Testis (tissue), 3 donors: Measurements from ENCODE around the gene SIX2. TPM values are rescaled to one million over a fixed set of nuclear protein-coding genes. Genes with fewer than 3 reads are reported as not detected.

Source experiments
- DNase-seq: peaks from one replicate; pipeline ENCODE4 v3.0.0-alpha.2; 2019
- H3K27ac ChIP-seq, 2 donors: fragments of 200-600 bp; sonication (generic); one replicate each; pipeline ENCODE4 v1.5.1; 2019
- H3K27me3 ChIP-seq: fragments of 200-600 bp; sonication (generic); one replicate; pipeline ENCODE4 v1.5.1; 2019
- H3K36me3 ChIP-seq: fragments of 200-600 bp; sonication (generic); one replicate; pipeline ENCODE4 v1.5.1; 2017; ENCODE audit warnings: low read depth; ENCODE audit errors: missing control alignments
- H3K4me1 ChIP-seq: fragments of 200-600 bp; sonication (generic); one replicate; pipeline ENCODE4 v1.5.1; 2019
- H3K4me3 ChIP-seq, 2 donors: fragments of 200-600 bp; sonication (generic); one replicate each; pipeline ENCODE4 v1.5.1; 2017 to 2019
- H3K9me3 ChIP-seq: fragments of 200-600 bp; sonication (generic); one replicate; pipeline ENCODE4 v1.5.1; 2017
- POLR2A ChIP-seq: fragments of 450-650 bp; IDR thresholded peaks from one replicate; pipeline ENCODE4 v1.6.1; 2017; ENCODE audit warnings: antibody characterized with exemption, mild to moderate bottlenecking, moderate library complexity
- WGBS, 2 donors: methylation state at CpG; one replicate each; pipeline ENCODE4 v1.1.5; 2018; 5-methylcytosine and 5-hydroxymethylcytosine counted together
- intact Hi-C: fragments of 100-400 bp; cut with DNase I; formaldehyde crosslinking; loops from one replicate; pipeline ENCODE4 v1.15.1; 2023; ENCODE audit warnings: low total_unique reads
- polyA plus RNA-seq: library from polyadenylated mRNA; stranded (reverse); fragments of 350-450 nt; fragmentation: Illumina TruSeq; extraction: RNeasy Lipid Tissue Mini Kit (QIAGEN cat#74804); gene quantifications from one replicate; pipeline ENCODE4 v1.2.3, GENCODE V29; 2014; ENCODE audit warnings: low read depth, low replicate concordance; ENCODE audit not compliant: insufficient read depth
- total RNA-seq, 2 donors: library from RNA; depleted of rRNA; stranded (reverse); fragments of >200 nt; gene quantifications; one replicate each; pipeline ENCODE4 v1.2.3, GENCODE V29; 2016
- TF ChIP-seq, protein P1 (sequence below), 3 experiments: fragments of 450-650 bp in 2 of 3; fragments of 200-600 bp in 1 of 3; sonication (generic) in 1 of 3; IDR thresholded peaks; one replicate each; pipeline ENCODE4 v1.5.1; 2016 to 2019; ENCODE audit warnings: antibody characterized with exemption in 3 of 3, mild to moderate bottlenecking in 2 of 3, moderate library complexity in 1 of 3

SIX2 gene
- total and polyA plus RNA-seq, 3 donors from 2014 or later = 1.1 to 3.2 (median 1.1) TPM

DNA sequence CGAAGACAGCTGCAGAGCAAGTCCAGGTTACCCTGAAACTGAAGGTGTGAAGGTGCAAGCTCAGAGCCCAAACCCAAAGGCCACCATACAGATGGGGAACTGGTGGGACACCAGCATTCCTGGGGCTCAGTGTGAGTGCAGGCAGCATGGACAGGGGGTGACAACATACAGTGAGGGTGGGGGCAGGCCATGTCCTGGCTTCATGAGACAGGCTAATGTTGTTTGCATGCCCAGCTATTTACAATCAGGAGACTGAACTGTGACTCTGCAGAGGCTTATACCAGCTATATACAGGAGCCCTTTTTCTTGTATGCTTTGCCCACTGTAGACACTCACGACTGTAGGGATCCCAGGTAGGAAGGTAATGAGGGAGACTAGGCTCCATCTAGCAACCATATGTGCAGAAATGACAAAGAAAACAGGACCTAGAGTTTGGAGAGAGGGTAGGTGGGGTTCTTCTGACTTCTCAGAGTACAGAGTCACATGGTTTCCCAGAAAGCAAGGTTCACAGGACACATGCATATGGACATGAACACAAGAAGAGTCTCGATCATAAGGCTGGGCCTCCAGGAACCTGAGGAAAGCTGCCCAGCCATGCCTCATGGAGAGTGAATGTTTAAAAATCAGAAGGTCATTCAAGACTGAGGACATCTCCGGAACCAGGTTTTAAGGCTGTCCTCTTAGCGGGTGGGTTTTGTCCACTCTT lies 41.4 kb downstream of the SIX2 start:
- H3K27me3 ChIP-seq = no peaks in the 10 kb centered on the region
- H3K27ac ChIP-seq = no peak overlapping the region
- H3K36me3 ChIP-seq = no peaks in the 10 kb centered on the region
- intact Hi-C loops = no loop called here
- 86 to 88% methylated on average over 5 of the region's 5 CpGs for WGBS, 2 donors
- no peak for DNase-seq
- H3K9me3 ChIP-seq = no peaks in the 10 kb centered on the region
- TF ChIP-seq POLR2A = no peak
- TF ChIP-seq, protein P1, sequence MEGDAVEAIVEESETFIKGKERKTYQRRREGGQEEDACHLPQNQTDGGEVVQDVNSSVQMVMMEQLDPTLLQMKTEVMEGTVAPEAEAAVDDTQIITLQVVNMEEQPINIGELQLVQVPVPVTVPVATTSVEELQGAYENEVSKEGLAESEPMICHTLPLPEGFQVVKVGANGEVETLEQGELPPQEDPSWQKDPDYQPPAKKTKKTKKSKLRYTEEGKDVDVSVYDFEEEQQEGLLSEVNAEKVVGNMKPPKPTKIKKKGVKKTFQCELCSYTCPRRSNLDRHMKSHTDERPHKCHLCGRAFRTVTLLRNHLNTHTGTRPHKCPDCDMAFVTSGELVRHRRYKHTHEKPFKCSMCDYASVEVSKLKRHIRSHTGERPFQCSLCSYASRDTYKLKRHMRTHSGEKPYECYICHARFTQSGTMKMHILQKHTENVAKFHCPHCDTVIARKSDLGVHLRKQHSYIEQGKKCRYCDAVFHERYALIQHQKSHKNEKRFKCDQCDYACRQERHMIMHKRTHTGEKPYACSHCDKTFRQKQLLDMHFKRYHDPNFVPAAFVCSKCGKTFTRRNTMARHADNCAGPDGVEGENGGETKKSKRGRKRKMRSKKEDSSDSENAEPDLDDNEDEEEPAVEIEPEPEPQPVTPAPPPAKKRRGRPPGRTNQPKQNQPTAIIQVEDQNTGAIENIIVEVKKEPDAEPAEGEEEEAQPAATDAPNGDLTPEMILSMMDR (IDR thresholded peaks at IDR 0.05) = no peak
- H3K4me1 ChIP-seq = no peaks in the 10 kb centered on the region
- H3K4me3 ChIP-seq = no peak overlapping the region

DNA sequence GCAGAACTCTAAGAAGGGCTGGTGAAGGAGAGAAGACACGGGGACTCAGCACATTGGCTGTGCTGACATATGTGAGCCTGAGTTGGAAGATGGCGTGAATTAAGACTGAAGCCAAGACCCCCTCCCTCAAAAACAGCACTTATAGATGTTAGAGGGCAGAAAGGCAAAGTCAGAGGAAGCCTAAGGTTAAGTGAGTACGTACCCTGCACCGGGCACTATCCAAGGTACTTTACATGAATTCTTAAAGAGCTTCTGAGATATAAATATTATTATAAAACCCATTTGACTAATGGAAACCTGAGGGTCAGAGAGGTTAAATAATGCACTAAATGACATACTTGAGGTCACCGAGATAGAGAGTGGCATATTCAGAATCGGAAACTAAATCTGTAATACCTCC lies 42.2 kb downstream of the SIX2 start:
- 72 to 82% methylated on average over 6 of the region's 6 CpGs for whole genome bisulfite sequencing, 2 donors
- Histone ChIP-seq H3K4me1 (no peaks in the 10 kb centered on the region), H3K9me3 (no peaks in the 10 kb centered on the region), H3K36me3 (no peaks in the 10 kb centered on the region), H3K4me3 (no peak overlapping the region), H3K27ac (no peak overlapping the region), H3K27me3 (no peaks in the 10 kb centered on the region)
- no peak for DNase-seq
- intact Hi-C loops = no loop called here
- TF ChIP-seq, protein P1 (IDR thresholded peaks at IDR 0.05) = no peak
- TF ChIP-seq POLR2A = no peak

DNA sequence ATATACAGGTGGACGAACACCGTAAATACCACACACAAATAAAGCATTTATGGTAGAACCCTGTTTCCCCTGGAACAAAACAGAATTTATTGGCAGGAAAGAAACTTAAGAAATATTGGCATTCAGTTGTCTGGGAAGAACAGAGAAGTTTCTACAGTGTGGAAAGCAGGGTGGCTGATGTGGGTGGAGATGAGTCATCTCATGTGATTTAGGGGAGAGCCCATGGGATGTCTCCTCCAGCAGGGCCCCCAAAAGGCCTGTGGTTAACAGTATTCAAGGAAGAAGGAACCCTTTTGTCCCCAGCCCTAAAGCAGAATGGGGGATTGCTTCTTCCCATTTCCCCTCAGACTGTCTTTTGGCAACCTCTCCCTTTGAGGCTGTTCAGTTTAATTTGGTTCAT lies 43.6 kb downstream of the SIX2 start:
- Histone ChIP-seq H3K27ac (no peak overlapping the region), H3K36me3 (no peaks in the 10 kb centered on the region), H3K4me3 (no peak overlapping the region), H3K4me1 (no peaks in the 10 kb centered on the region), H3K9me3 (no peaks in the 10 kb centered on the region), H3K27me3 (no peaks in the 10 kb centered on the region)
- no peak for DNase-seq
- intact Hi-C loops = no loop called here
- WGBS, 2 donors = 94 to 98% methylated on average over 2 of the region's 2 CpGs
- TF ChIP-seq POLR2A = no peak
- TF ChIP-seq, protein P1 (IDR thresholded peaks at IDR 0.05) = no peak

DNA sequence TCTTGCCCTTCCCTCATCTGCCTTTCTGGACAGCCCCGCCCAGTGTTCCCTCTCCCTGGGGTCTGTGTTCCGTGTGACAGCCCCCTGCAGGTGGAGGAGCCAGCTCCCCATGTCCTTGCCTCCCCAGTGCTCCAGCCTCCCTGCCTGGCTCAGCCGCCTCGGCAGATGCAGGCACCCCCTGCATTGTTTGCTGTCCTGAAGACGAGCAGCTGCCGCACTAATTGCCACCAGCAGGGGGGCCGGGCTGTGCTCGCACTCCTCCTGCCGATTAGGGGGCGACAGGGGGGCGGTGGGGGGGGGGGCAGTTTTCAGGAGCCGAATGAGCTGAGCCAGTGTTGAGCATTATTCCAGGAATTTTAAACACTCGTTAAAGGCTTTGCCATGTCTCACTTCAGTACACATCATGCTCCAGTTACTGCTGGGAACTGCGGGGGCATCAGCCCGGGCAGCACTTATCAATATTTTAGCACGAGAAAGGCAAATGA lies 44.5 kb downstream of the SIX2 start:
- TF ChIP-seq, protein P1 (IDR thresholded peaks at IDR 0.05) = no peak
- no peaks in the 10 kb centered on the region for H3K36me3 ChIP-seq
- 25 to 40% methylated on average over 12 to 16 of the region's 16 CpGs for WGBS, 2 donors

DNA sequence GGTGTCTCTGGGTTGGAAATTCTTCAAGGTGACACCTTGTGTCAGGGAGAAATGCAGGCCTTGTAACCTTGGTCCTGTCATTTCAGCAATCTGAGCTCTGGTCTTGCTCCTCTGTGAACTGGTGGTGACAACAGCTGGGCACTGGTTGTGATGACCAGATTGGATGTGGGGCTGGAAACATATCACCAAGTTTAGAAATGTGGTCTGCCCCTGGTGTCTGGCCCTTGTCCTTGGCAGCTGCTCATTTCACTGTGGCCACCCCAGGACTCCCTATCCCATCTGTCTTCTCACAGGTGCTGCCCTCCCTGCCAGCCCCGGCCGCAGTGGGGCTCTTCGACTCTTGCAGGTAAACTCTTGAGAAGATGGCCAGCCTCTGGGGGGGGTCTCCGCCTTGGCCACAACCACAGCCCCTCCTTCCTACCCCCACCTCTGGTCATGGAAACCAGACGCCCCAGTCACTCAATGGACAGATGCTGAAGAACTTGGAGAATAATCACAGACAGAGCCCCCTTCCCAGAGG lies 47.0 kb downstream of the SIX2 start:
- no peaks in the 10 kb centered on the region for H3K4me1 ChIP-seq
- no peaks in the 10 kb centered on the region for H3K27me3 ChIP-seq
- no peaks in the 10 kb centered on the region for H3K36me3 ChIP-seq
- DNase-seq = no peak
- WGBS, 2 donors = 85 to 100% methylated on average over 5 of the region's 5 CpGs
- H3K4me3 ChIP-seq = no peak overlapping the region
- no peak for TF ChIP-seq POLR2A
- TF ChIP-seq, protein P1 (IDR thresholded peaks at IDR 0.05) = no peak
- intact Hi-C loops = no loop called here
- H3K9me3 ChIP-seq = no peaks in the 10 kb centered on the region
- H3K27ac ChIP-seq = no peak overlapping the region

More for the DNA sequence above, 44.5 kb downstream of the SIX2 start:
- Histone ChIP-seq H3K4me1 (no peaks in the 10 kb centered on the region), H3K27me3 (no peaks in the 10 kb centered on the region), H3K27ac (no peak overlapping the region), H3K4me3 (no peak overlapping the region), H3K9me3 (no peaks in the 10 kb centered on the region)
- intact Hi-C loops = no loop called here
- no peak for DNase-seq
